K562 (cell line): ENCODE data around the gene SLC30A3. TPM values are rescaled to one million over a fixed set of nuclear protein-coding genes. Genes with fewer than 3 reads are reported as not detected.
A peak's percentile ranks its signal among the peaks of the same experiment; 100 is the strongest.

Experiments used
- L3MBTL2 ChIP-seq: fragments of 450-650 bp; IDR thresholded peaks from 2 replicates; pipeline ENCODE4 v1.6.1; 2016; ENCODE audit warnings: mild to moderate bottlenecking, moderate library complexity
- NFRKB ChIP-seq: fragments of 450-650 bp; IDR thresholded peaks from 2 replicates; pipeline ENCODE4 v1.6.1; 2016; ENCODE audit warnings: low read depth
- NRF1 ChIP-seq, 2 experiments: fragments of 450-650 bp; IDR thresholded peaks in 1 of 2; conservative IDR thresholded peaks in 1 of 2; 2 replicates each; pipeline ENCODE4 v1.6.1; 2014; ENCODE audit warnings: mild to moderate bottlenecking in 2 of 2
- RBFOX2 ChIP-seq: fragments of 200-400 bp; formaldehyde crosslinking; IDR thresholded peaks from 2 replicates; pipeline ENCODE4 v1.6.1; 2017; ENCODE audit warnings: low read depth, mild to moderate bottlenecking, low read length, moderate library complexity
- SIX5 ChIP-seq, 2 experiments: IDR thresholded peaks; 2 replicates each; pipeline ENCODE4 v1.6.1; 2011; ENCODE audit warnings: low read length in 2 of 2, borderline replicate concordance in 1 of 2, low read depth in 1 of 2, mild to moderate bottlenecking in 1 of 2, moderate library complexity in 1 of 2; ENCODE audit not compliant: insufficient read depth in 1 of 2
- SMC3 ChIP-seq: conservative IDR thresholded peaks from 2 replicates; pipeline ENCODE4 v1.6.1; 2011; ENCODE audit warnings: low read depth, low read length, improper control_type of control experiment; ENCODE audit not compliant: insufficient read depth
- SP1 ChIP-seq: sonication (generic); formaldehyde crosslinking; IDR thresholded peaks from 2 replicates; pipeline ENCODE4 v1.8.1; 2022; ENCODE audit warnings: mild to moderate bottlenecking, missing genetic modification reagents
- SREBF1 ChIP-seq: fragments of 150-350 bp; IDR thresholded peaks from 2 replicates; pipeline ENCODE4 v1.6.1; 2014; ENCODE audit warnings: antibody characterized with exemption, low read depth, low read length, borderline replicate concordance
- SRSF1 ChIP-seq: fragments of 200-400 bp; formaldehyde crosslinking; IDR thresholded peaks from 2 replicates; pipeline ENCODE4 v1.6.1; 2017; ENCODE audit warnings: mild to moderate bottlenecking, low read depth, low read length, moderate library complexity
- ZBED1 ChIP-seq: IDR thresholded peaks from 2 replicates; pipeline ENCODE4 v1.6.1; 2014
- ZFX ChIP-seq: sonication (generic); formaldehyde crosslinking; IDR thresholded peaks from 2 replicates; pipeline ENCODE4 v1.8.0; 2022; ENCODE audit warnings: mild to moderate bottlenecking, missing genetic modification reagents, moderate library complexity
- ZNF444 ChIP-seq: fragments of 250-450 bp; sonication (Bioruptor Pico); IDR thresholded peaks from 2 replicates; pipeline ENCODE4 v1.4.0; 2020; ENCODE audit warnings: mild to moderate bottlenecking, moderate library complexity
- polyA plus RNA-seq, 8 experiments: library from polyadenylated mRNA; depleted of rRNA in 4 of 8; stranded (reverse) in 5 of 8; unstranded in 3 of 8; fragments of >200 nt; fragmentation: Nextera tagmentation in 2 of 8; fragmentation: Illumina TruSeq in 1 of 8; extraction: Ambion mirVana in 2 of 8; extraction: Trizol in 1 of 8; gene quantifications; 2 replicates each; pipeline versions ENCODE4 v1.2.1 to v1.2.3, GENCODE V29; 2011 to 2014; ENCODE audit warnings: inconsistent platforms in 1 of 8, missing spikeins in 1 of 8
- total RNA-seq, 7 experiments: library from RNA; depleted of rRNA in 6 of 7; stranded (reverse); fragments of >200 nt in 6 of 7; fragmentation: Illumina TruSeq in 2 of 7; extraction: Trizol in 2 of 7; gene quantifications; 2 replicates each; pipeline versions ENCODE4 v1.2.1 to v1.2.3, GENCODE V29; 2011 to 2021; ENCODE audit warnings: low replicate concordance in 1 of 7
- TF ChIP-seq, protein P1 (sequence below): sonication (generic); formaldehyde crosslinking; IDR thresholded peaks from 2 replicates; pipeline ENCODE4 v1.8.1; 2023; ENCODE audit warnings: mild to moderate bottlenecking, missing genetic modification reagents
- TF ChIP-seq, protein P2 (sequence below): sonication (generic); formaldehyde crosslinking; IDR thresholded peaks from 2 replicates; pipeline ENCODE4 v1.9.0; 2022; ENCODE audit warnings: mild to moderate bottlenecking, missing genetic modification reagents
- TF ChIP-seq, protein P3 (sequence below): fragments of 450-650 bp; conservative IDR thresholded peaks from 2 replicates; pipeline ENCODE4 v1.6.1; 2016; ENCODE audit warnings: missing genetic modification characterization, low read depth, mild to moderate bottlenecking, missing compliant biosample characterization, moderate library complexity
- TF ChIP-seq, protein P4 (sequence below): sonication (generic); formaldehyde crosslinking; IDR thresholded peaks from 2 replicates; pipeline ENCODE4 v1.8.0; 2022; ENCODE audit warnings: mild to moderate bottlenecking, missing genetic modification reagents

Gene SLC30A3
- total and polyA plus RNA-seq, 9 of the 15 experiments (the other 6 are each of a cell fraction or from before 2014, with no cell fraction given) = 0.03 to 2.7 (median 0.89) TPM; not detected in 1

DNA sequence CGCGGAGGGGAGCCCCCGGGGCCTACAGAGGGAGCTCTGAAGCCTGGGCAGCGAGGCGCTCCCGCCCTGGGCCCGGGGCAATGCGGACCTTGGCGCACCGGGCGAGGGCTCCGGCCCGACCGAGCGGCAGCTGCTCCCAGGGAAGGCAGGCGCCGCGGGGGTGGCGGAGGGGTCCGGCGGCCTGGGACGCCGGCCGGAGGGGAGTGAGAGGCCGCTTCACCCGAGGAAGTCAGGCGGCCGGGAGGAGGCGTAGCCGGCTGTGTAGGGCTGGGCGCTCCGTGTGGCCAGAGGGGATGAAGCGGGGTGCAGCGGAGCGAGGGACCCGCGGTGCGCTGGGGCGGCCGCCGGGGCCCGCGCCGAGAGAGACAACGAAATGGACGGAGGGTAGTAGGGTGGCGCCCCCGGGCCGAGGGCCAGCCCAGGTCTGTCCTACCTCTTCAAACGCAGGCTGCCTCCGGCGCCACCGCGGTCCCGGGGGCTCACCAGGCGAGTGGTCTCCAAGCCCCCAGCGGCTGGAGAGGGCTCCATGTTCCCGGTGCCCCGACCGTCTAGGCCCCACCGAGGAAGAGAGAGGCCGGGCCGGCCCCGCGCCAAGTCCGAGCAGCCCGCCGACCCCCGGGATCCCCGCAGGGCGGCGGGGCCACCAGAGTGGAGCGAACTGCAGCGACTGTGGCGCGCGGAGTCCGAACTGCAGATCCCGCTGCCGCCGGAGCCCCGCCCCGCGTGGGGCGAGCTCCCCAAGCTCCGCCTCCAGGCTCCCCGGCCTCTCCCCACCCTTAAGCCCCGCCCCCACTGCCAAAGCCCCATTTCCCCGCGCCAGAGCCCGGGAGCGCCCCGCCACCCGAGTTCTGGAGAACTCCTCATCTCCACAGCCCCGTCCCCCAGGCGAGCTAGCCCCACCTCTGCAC is at the start of gene SLC30A3 (continued):
- TF ChIP-seq, protein P1, sequence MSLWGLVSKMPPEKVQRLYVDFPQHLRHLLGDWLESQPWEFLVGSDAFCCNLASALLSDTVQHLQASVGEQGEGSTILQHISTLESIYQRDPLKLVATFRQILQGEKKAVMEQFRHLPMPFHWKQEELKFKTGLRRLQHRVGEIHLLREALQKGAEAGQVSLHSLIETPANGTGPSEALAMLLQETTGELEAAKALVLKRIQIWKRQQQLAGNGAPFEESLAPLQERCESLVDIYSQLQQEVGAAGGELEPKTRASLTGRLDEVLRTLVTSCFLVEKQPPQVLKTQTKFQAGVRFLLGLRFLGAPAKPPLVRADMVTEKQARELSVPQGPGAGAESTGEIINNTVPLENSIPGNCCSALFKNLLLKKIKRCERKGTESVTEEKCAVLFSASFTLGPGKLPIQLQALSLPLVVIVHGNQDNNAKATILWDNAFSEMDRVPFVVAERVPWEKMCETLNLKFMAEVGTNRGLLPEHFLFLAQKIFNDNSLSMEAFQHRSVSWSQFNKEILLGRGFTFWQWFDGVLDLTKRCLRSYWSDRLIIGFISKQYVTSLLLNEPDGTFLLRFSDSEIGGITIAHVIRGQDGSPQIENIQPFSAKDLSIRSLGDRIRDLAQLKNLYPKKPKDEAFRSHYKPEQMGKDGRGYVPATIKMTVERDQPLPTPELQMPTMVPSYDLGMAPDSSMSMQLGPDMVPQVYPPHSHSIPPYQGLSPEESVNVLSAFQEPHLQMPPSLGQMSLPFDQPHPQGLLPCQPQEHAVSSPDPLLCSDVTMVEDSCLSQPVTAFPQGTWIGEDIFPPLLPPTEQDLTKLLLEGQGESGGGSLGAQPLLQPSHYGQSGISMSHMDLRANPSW (CRISPR knock-in tag) = no peak
- TF ChIP-seq SP1 (peak; percentile 69; the same call in 1 of the 2 replicates), SMC3 (0 out of 2 replicates have a peak, but pooled peaks have one; percentile 7), NFRKB (no peak), RBFOX2 (peak; percentile 55), L3MBTL2 (0 out of 2 replicates have a peak, but pooled peaks have one; percentile 20), SREBF1 (no peak), NRF1 (conservative IDR thresholded peaks at IDR 0.05 in 1 of 2, IDR thresholded peaks at IDR 0.05 in 1 of 2) (peak in 1 of 2 experiments; percentile 11; a peak in 1 of 4 replicates), ZNF444 (CRISPR knock-in tag) (no peak), SRSF1 (no peak), ZBED1 (no peak), ZFX (CRISPR knock-in tag) (peak; percentile 47), SIX5 (IDR thresholded peaks at IDR 0.05; ENCODE audit: borderline replicate concordance in 1 of 2, insufficient read depth in 1 of 2, low read depth in 1 of 2, low read length in 2 of 2) (no peak)
- TF ChIP-seq, protein P2, sequence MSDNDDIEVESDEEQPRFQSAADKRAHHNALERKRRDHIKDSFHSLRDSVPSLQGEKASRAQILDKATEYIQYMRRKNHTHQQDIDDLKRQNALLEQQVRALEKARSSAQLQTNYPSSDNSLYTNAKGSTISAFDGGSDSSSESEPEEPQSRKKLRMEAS (CRISPR knock-in tag) = 0 out of 2 replicates have a peak, but pooled peaks have one; percentile 41
- TF ChIP-seq, protein P3, sequence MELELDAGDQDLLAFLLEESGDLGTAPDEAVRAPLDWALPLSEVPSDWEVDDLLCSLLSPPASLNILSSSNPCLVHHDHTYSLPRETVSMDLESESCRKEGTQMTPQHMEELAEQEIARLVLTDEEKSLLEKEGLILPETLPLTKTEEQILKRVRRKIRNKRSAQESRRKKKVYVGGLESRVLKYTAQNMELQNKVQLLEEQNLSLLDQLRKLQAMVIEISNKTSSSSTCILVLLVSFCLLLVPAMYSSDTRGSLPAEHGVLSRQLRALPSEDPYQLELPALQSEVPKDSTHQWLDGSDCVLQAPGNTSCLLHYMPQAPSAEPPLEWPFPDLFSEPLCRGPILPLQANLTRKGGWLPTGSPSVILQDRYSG (tag) = no peak
- TF ChIP-seq, protein P4, sequence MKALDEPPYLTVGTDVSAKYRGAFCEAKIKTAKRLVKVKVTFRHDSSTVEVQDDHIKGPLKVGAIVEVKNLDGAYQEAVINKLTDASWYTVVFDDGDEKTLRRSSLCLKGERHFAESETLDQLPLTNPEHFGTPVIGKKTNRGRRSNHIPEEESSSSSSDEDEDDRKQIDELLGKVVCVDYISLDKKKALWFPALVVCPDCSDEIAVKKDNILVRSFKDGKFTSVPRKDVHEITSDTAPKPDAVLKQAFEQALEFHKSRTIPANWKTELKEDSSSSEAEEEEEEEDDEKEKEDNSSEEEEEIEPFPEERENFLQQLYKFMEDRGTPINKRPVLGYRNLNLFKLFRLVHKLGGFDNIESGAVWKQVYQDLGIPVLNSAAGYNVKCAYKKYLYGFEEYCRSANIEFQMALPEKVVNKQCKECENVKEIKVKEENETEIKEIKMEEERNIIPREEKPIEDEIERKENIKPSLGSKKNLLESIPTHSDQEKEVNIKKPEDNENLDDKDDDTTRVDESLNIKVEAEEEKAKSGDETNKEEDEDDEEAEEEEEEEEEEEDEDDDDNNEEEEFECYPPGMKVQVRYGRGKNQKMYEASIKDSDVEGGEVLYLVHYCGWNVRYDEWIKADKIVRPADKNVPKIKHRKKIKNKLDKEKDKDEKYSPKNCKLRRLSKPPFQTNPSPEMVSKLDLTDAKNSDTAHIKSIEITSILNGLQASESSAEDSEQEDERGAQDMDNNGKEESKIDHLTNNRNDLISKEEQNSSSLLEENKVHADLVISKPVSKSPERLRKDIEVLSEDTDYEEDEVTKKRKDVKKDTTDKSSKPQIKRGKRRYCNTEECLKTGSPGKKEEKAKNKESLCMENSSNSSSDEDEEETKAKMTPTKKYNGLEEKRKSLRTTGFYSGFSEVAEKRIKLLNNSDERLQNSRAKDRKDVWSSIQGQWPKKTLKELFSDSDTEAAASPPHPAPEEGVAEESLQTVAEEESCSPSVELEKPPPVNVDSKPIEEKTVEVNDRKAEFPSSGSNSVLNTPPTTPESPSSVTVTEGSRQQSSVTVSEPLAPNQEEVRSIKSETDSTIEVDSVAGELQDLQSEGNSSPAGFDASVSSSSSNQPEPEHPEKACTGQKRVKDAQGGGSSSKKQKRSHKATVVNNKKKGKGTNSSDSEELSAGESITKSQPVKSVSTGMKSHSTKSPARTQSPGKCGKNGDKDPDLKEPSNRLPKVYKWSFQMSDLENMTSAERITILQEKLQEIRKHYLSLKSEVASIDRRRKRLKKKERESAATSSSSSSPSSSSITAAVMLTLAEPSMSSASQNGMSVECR (CRISPR knock-in tag) = 0 out of 2 replicates have a peak, but pooled peaks have one; percentile 18
